ENCODE results near the gene GNAI3. TPM values are rescaled to one million over a fixed set of nuclear protein-coding genes. Genes with fewer than 3 reads are reported as not detected.

GNAI3 gene
- total and polyA plus RNA-seq, 12 donors, result 1.6 to 3.6 (median 2.7) TPM

- TF ChIP-seq, protein P1, sequence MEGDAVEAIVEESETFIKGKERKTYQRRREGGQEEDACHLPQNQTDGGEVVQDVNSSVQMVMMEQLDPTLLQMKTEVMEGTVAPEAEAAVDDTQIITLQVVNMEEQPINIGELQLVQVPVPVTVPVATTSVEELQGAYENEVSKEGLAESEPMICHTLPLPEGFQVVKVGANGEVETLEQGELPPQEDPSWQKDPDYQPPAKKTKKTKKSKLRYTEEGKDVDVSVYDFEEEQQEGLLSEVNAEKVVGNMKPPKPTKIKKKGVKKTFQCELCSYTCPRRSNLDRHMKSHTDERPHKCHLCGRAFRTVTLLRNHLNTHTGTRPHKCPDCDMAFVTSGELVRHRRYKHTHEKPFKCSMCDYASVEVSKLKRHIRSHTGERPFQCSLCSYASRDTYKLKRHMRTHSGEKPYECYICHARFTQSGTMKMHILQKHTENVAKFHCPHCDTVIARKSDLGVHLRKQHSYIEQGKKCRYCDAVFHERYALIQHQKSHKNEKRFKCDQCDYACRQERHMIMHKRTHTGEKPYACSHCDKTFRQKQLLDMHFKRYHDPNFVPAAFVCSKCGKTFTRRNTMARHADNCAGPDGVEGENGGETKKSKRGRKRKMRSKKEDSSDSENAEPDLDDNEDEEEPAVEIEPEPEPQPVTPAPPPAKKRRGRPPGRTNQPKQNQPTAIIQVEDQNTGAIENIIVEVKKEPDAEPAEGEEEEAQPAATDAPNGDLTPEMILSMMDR (IDR thresholded peaks at IDR 0.05), result no peak
- peaks cover 0 to 8% (median 0%) of the 10 kb centered on the region in 9 donors for H3K4me1 ChIP-seq
- WGBS, 2 donors, result 59 to 62% methylated on average over 14 of the region's 14 CpGs
- H3K27ac ChIP-seq, result no peak overlapping the region
- no peaks in the 10 kb centered on the region for H3K36me3 ChIP-seq
- no peak for DNase-seq
- no peak overlapping the region for H3K4me3 ChIP-seq
- H3K9me3 ChIP-seq, result no peaks in the 10 kb centered on the region
- intact Hi-C loops (cut with DNase I), result loop anchor here in 1 of 10 donors (10.0 kb wide), 1 partner anchor 246 kb away; no protein-coding TSS in a partner anchor
- peaks cover 0 to 3% (median 0%) of the 10 kb centered on the region in 7 donors for H3K27me3 ChIP-seq
- ATAC-seq, result peak in 7 of 8 donors; percentile 44 to 80 (median 61)
Measured at GRCh38 chr1:109521002-109521951, 27.1 kb upstream of the GNAI3 start.

DNA sequence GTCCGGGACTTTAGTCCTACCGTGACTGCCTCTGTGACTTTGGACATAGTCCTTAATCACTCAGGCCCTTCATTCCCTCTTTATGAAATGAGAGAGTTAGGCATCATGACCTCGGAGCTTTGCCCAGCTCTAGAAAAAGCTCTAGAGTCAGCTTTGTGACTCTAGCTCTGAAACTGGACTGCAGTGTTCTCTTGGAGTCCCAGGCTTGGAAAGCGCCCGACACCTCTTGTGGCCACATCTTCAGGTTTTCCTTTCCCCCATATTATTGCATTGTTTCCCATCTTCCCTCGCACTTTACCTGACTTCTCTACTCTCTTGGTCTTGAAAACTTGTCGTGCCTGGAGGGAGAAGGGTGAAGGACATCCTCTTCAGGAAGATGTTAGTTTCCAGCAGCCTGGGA, 26.4 kb upstream of the GNAI3 start:
- DNase-seq, result no peak
- TF ChIP-seq, protein P1 (IDR thresholded peaks at IDR 0.05), result no peak
- WGBS, 2 donors, result 79 to 84% methylated on average over 7 of the region's 7 CpGs
- Histone ChIP-seq H3K4me1 (peaks cover 0 to 8% (median 0%) of the 10 kb centered on the region in 9 donors), H3K27ac (no peak overlapping the region), H3K4me3 (no peak overlapping the region), H3K27me3 (peaks cover 0 to 3% (median 0%) of the 10 kb centered on the region in 7 donors), H3K36me3 (no peaks in the 10 kb centered on the region), H3K9me3 (no peaks in the 10 kb centered on the region)
- ATAC-seq, result no peak
- intact Hi-C loops (cut with DNase I), result loop anchor here in 1 of 10 donors (10.0 kb wide), 1 partner anchor 247 kb away; no protein-coding TSS in a partner anchor

DNA sequence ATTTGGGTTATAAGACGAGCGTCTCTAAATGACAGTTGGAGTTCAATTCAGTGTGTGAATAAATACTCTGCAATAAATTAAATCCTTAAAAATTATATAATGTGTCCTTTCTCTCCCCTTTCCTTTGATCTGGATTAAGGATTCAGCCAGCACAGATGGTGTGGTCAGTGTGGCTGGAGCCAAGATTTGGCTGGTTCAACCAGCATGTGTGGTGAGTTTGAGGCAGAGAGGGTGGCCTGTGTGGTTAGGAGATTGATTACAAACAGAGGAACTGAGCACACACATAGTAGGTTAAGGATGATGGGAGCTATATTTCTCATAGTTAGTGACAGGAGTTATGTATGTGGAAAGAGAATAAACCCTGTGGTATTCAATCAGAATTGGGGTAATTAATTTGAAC, 24.7 kb upstream of the GNAI3 start:
- Histone ChIP-seq H3K9me3 (no peaks in the 10 kb centered on the region), H3K27me3 (peaks cover 0 to 3% (median 0%) of the 10 kb centered on the region in 7 donors), H3K4me1 (peaks cover 0 to 8% (median 0%) of the 10 kb centered on the region in 9 donors), H3K4me3 (no peak overlapping the region), H3K27ac (no peak overlapping the region), H3K36me3 (no peaks in the 10 kb centered on the region)
- TF ChIP-seq, protein P1 (IDR thresholded peaks at IDR 0.05), result no peak
- DNase-seq (no peak), ATAC-seq (no peak)
- WGBS, 2 donors, result 88 to 93% methylated on average over 2 of the region's 2 CpGs
- intact Hi-C loops (cut with DNase I), result loop anchor here in 1 of 10 donors (10.0 kb wide), 1 partner anchor 249 kb away; no protein-coding TSS in a partner anchor

GRCh38 chr1:109527098-109527811, 21.2 kb upstream of the GNAI3 start:
- WGBS, 2 donors, result 80 to 83% methylated on average over 14 of the region's 14 CpGs
- DNase-seq, result no peak

More at GRCh38 chr1:109527098-109527811, 21.2 kb upstream of the GNAI3 start:
- TF ChIP-seq, protein P1 (IDR thresholded peaks at IDR 0.05), result no peak
- Histone ChIP-seq H3K27ac (no peak overlapping the region), H3K36me3 (no peaks in the 10 kb centered on the region), H3K4me1 (peaks cover 6 to 25% (median 17%) of the 10 kb centered on the region in 9 donors), H3K27me3 (peaks cover 0 to 3% (median 0%) of the 10 kb centered on the region in 7 donors), H3K9me3 (no peaks in the 10 kb centered on the region), H3K4me3 (no peak overlapping the region)
- ATAC-seq, result no peak
- intact Hi-C loops (cut with DNase I), result loop anchor here in 1 of 10 donors (10.0 kb wide), 1 partner anchor 252 kb away; no protein-coding TSS in a partner anchor
